ENCODE results near the gene NRN1. TPM values are rescaled to one million over a fixed set of nuclear protein-coding genes. Genes with fewer than 3 reads are reported as not detected.

Gene NRN1
- total and polyA plus RNA-seq, 4 experiments from 2014 or later: 0.49 TPM; not detected in 3

DNA sequence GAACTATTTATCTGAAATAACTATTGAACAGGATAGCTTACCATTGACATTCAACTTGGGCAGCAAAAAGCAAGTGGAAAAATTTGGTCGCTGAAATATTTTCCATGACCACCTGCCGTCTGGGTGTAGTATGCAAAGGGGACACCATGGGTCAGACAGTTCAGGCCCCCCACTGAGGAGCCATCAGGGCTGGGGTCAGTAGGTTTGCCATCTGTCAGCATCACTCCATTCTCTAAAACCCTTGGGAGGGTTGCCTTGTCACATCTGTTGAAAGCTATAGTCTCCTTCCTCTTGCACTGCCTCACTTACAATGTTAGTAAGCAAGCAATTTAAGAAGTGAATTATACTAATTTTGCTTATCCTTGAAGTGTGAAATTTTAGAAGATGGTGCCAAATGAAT, 44.9 kb downstream of the NRN1 start:
- Mint-ChIP-seq H3K27me3 (peaks cover 5 to 7% of the 10 kb centered on the region in 2 donors), H3K27ac (no peak overlapping the region), H3K9me3 (no peaks in the 10 kb centered on the region), H3K4me1 (no peaks in the 10 kb centered on the region), H3K36me3 (no peaks in the 10 kb centered on the region), H3K4me3 (no peak overlapping the region)
- ChIA-PET POLR2A (ENCODE audit: partially characterized antibody) (no interaction called here), CTCF (ENCODE audit: partially characterized antibody) (no interaction called here)
- no peak for DNase-seq
- Histone ChIP-seq H3K27me3 (ENCODE audit: insufficient read depth, low read length) (no peaks in the 10 kb centered on the region), H3K9me3 (ENCODE audit: control insufficient read depth in 1 of 2, low read length in 2 of 2) (no peaks in the 10 kb centered on the region), H3K4me3 (ENCODE audit: low read length in 2 of 2) (no peak overlapping the region), H3K27ac (ENCODE audit: low read depth, low read length) (no peak overlapping the region), H3K36me3 (ENCODE audit: insufficient read depth, low read length) (no peaks in the 10 kb centered on the region), H3K4me1 (ENCODE audit: insufficient read depth, low read length) (no peaks in the 10 kb centered on the region)
- intact Hi-C loops (cut with micrococcal nuclease): no loop called here

DNA sequence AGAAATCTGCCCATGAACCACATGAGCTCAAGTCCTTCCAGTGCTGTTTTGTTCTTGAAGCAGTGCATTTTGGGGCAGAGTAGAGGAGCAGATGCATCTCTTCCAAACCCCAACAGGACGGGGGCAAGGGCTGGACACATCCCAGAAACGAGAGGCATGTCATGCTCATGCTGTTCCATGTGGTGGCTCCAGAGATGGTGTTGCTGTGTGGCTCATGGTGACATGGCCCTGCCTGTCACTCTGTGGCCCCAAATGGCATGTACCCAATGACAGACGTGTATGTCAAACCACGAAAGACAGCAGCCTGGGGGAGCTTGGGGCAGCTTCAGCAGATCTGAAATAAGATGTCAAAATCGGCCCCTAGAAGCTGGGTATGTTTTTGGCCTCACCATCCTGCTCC, 46.3 kb downstream of the NRN1 start:
- no peak for DNase-seq
- ChIA-PET CTCF (ENCODE audit: partially characterized antibody) (no interaction called here), POLR2A (ENCODE audit: partially characterized antibody) (no interaction called here)
- no peaks in the 10 kb centered on the region for H3K9me3 Mint-ChIP-seq
- Histone ChIP-seq H3K27ac (ENCODE audit: low read depth, low read length) (no peak overlapping the region), H3K4me3 (ENCODE audit: low read length in 2 of 2) (no peak overlapping the region), H3K4me1 (ENCODE audit: insufficient read depth, low read length) (no peaks in the 10 kb centered on the region), H3K9me3 (ENCODE audit: control insufficient read depth in 1 of 2, low read length in 2 of 2) (no peaks in the 10 kb centered on the region), H3K36me3 (ENCODE audit: insufficient read depth, low read length) (no peaks in the 10 kb centered on the region), H3K27me3 (ENCODE audit: insufficient read depth, low read length) (no peaks in the 10 kb centered on the region)
- H3K36me3 Mint-ChIP-seq: no peaks in the 10 kb centered on the region
- H3K4me1 Mint-ChIP-seq: no peaks in the 10 kb centered on the region
- no peak overlapping the region for H3K4me3 Mint-ChIP-seq
- intact Hi-C loops (cut with micrococcal nuclease): no loop called here
- H3K27me3 Mint-ChIP-seq: peaks cover 7 to 9% of the 10 kb centered on the region in 2 donors
- no peak overlapping the region for H3K27ac Mint-ChIP-seq

DNA sequence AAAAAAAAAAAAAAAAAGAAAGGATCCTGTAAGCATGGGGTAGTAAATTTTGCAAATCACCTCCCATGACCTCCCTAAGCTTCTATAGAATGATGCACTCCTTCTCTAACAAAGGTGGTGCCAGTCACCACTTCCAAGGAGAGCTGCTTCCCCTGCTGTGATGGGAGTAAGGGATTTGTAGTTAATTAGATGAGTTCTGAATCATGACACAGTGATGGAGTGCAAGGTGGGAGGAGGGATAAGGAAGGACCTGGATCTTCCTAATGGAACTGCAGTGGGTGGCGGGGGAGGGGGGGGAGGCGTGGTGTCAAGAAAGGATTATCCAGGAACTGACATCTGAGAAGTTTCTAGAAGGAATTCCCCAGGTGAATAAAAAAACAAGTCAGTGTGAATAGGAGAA, 47.8 kb downstream of the NRN1 start:
- Mint-ChIP-seq H3K4me1 (no peaks in the 10 kb centered on the region), H3K9me3 (peaks cover 0 to 2% (median 0%) of the 10 kb centered on the region in 8 donors), H3K36me3 (no peaks in the 10 kb centered on the region), H3K27ac (no peak overlapping the region), H3K4me3 (no peak overlapping the region), H3K27me3 (peaks cover 9 to 12% of the 10 kb centered on the region in 2 donors)
- ChIA-PET CTCF (ENCODE audit: partially characterized antibody) (interaction anchor here (0.6 kb wide), 1 partner anchor 87 kb away, joined by 3 read pairs; no protein-coding TSS in a partner anchor), POLR2A (ENCODE audit: partially characterized antibody) (no interaction called here)
- Histone ChIP-seq H3K27ac (ENCODE audit: low read depth, low read length) (no peak overlapping the region), H3K4me3 (ENCODE audit: low read length in 2 of 2) (no peak overlapping the region), H3K4me1 (ENCODE audit: insufficient read depth, low read length) (no peaks in the 10 kb centered on the region), H3K36me3 (ENCODE audit: insufficient read depth, low read length) (no peaks in the 10 kb centered on the region), H3K27me3 (ENCODE audit: insufficient read depth, low read length) (no peaks in the 10 kb centered on the region), H3K9me3 (ENCODE audit: control insufficient read depth in 1 of 2, low read length in 2 of 2) (no peaks in the 10 kb centered on the region)
- DNase-seq: no peak
- intact Hi-C loops (cut with micrococcal nuclease): no loop called here

DNA sequence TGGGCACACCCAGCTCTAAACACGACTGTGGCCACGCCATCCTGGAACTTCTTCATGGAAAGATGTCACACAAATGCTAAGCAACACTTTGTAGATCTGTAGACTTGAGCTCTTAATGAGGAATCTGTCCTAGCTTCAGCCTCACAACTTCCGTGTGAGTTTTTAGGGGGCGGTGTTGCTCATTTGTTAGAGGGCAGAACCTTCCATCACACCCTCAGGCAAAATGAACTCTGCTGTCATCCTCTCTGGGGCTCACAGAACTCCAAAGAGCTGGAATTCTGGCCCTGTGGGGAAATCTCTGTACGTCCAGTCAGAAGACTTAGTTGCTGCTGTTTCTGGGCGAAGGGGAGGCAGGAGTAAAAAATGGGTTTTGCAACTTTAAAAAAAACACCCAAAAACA, 49.8 kb downstream of the NRN1 start:
- DNase-seq: no peak
- no peak overlapping the region for H3K27ac ChIP-seq (ENCODE audit: low read depth, low read length)
- Mint-ChIP-seq H3K4me3 (no peak overlapping the region), H3K27ac (no peak overlapping the region), H3K27me3 (peaks cover 5 to 14% of the 10 kb centered on the region in 2 donors), H3K36me3 (no peaks in the 10 kb centered on the region), H3K4me1 (no peaks in the 10 kb centered on the region), H3K9me3 (peaks cover 0 to 4% (median 0%) of the 10 kb centered on the region in 8 donors)
- H3K4me1 ChIP-seq (ENCODE audit: insufficient read depth, low read length): no peaks in the 10 kb centered on the region
- CTCF ChIA-PET (ENCODE audit: partially characterized antibody): no interaction called here
- no peaks in the 10 kb centered on the region for H3K9me3 ChIP-seq (ENCODE audit: control insufficient read depth in 1 of 2, low read length in 2 of 2)
- POLR2A ChIA-PET (ENCODE audit: partially characterized antibody): no interaction called here
- intact Hi-C loops (cut with micrococcal nuclease): no loop called here
- H3K36me3 ChIP-seq (ENCODE audit: insufficient read depth, low read length): no peaks in the 10 kb centered on the region
- H3K4me3 ChIP-seq (ENCODE audit: low read length in 2 of 2): no peak overlapping the region
- H3K27me3 ChIP-seq (ENCODE audit: insufficient read depth, low read length): no peaks in the 10 kb centered on the region

DNA sequence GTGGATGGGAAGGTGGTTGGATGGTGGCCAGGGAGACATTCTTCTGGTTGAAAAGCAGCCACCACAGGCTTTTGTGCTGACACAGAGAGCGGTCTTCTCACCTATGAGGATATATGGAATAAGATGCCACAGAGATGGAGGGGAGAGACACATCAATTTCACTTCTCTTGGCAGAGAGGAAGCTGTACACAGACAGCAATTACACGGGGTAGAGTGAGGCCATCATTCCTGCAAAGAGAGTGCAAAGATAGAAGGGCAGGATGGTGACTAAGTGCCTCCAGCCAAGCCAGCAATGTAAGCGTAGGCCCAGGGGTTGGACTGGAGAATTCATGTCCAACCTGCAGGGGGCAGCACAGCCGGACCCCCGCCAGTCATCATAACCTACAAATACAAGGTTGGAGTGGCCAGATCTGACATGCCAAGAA, 56.4 kb downstream of the NRN1 start:
- Histone ChIP-seq H3K4me1 (ENCODE audit: insufficient read depth, low read length) (no peaks in the 10 kb centered on the region), H3K27ac (ENCODE audit: low read depth, low read length) (no peak overlapping the region), H3K4me3 (ENCODE audit: low read length in 2 of 2) (no peak overlapping the region), H3K36me3 (ENCODE audit: insufficient read depth, low read length) (no peaks in the 10 kb centered on the region), H3K27me3 (ENCODE audit: insufficient read depth, low read length) (no peaks in the 10 kb centered on the region), H3K9me3 (ENCODE audit: control insufficient read depth in 1 of 2, low read length in 2 of 2) (no peaks in the 10 kb centered on the region)
- ChIA-PET CTCF (ENCODE audit: partially characterized antibody) (no interaction called here), POLR2A (ENCODE audit: partially characterized antibody) (no interaction called here)
- peak in 1 of 5 donors; percentile 4 for DNase-seq
- Mint-ChIP-seq H3K27ac (no peak overlapping the region), H3K36me3 (no peaks in the 10 kb centered on the region), H3K4me3 (no peak overlapping the region), H3K27me3 (peaks cover 5 to 8% of the 10 kb centered on the region in 2 donors), H3K9me3 (peaks cover 0 to 3% (median 0%) of the 10 kb centered on the region in 8 donors), H3K4me1 (no peaks in the 10 kb centered on the region)
- intact Hi-C loops (cut with micrococcal nuclease): no loop called here
